HepG2 (cell line): ENCODE measurements around the gene DDIT4. TPM values are rescaled to one million over a fixed set of nuclear protein-coding genes. Genes with fewer than 3 reads are reported as not detected.

ENCODE experiments used
- ARID2 ChIP-seq: sonication (generic); formaldehyde crosslinking; IDR thresholded peaks from 2 replicates; pipeline ENCODE4 v1.8.1; 2022; ENCODE audit warnings: mild to moderate bottlenecking, missing genetic modification reagents, borderline replicate concordance
- BRD4 ChIP-seq: sonication (generic); formaldehyde crosslinking; IDR thresholded peaks from 2 replicates; pipeline ENCODE4 v1.4.0; 2020; ENCODE audit warnings: missing genetic modification reagents
- CAMTA2 ChIP-seq: sonication (generic); formaldehyde crosslinking; IDR thresholded peaks from 2 replicates; pipeline ENCODE4 v1.4.0; 2020; ENCODE audit warnings: mild to moderate bottlenecking, missing genetic modification reagents, borderline replicate concordance
- HIVEP1 ChIP-seq: sonication (generic); formaldehyde crosslinking; IDR thresholded peaks from 2 replicates; pipeline ENCODE4 v1.4.0; 2020; ENCODE audit warnings: mild to moderate bottlenecking, missing genetic modification reagents
- KAT2B ChIP-seq: fragments of 150-350 bp; IDR thresholded peaks from 2 replicates; pipeline ENCODE4 v1.6.1; 2014; ENCODE audit warnings: low read depth, low read length, borderline replicate concordance
- NFRKB ChIP-seq: fragments of 450-650 bp; IDR thresholded peaks from 2 replicates; pipeline ENCODE4 v1.6.1; 2017
- NR1H2 ChIP-seq: sonication (generic); formaldehyde crosslinking; IDR thresholded peaks from 2 replicates; pipeline ENCODE4 v1.8.1; 2022; ENCODE audit warnings: low read depth, missing genetic modification reagents, borderline replicate concordance
- NR2C2 ChIP-seq: sonication (generic); formaldehyde crosslinking; IDR thresholded peaks from 2 replicates; pipeline ENCODE4 v1.4.0; 2020; ENCODE audit warnings: missing genetic modification reagents, mild to moderate bottlenecking, moderate library complexity, borderline replicate concordance
- PPARG ChIP-seq: conservative IDR thresholded peaks from 2 replicates; pipeline ENCODE4 v1.6.1; 2016; ENCODE audit warnings: missing biosample characterization, missing genetic modification reagents
- SMAD3 ChIP-seq: sonication (generic); formaldehyde crosslinking; IDR thresholded peaks from 2 replicates; pipeline ENCODE4 v1.4.0; 2020; ENCODE audit warnings: missing genetic modification reagents
- SMYD3 ChIP-seq: sonication (generic); formaldehyde crosslinking; IDR thresholded peaks from 2 replicates; pipeline ENCODE4 v1.8.1; 2023; ENCODE audit warnings: mild to moderate bottlenecking, missing genetic modification reagents
- ZNF33B ChIP-seq: sonication (generic); formaldehyde crosslinking; IDR thresholded peaks from 2 replicates; pipeline ENCODE4 v1.5.1; 2020; ENCODE audit warnings: mild to moderate bottlenecking, missing genetic modification reagents
- ZNF496 ChIP-seq: sonication (generic); formaldehyde crosslinking; IDR thresholded peaks from 2 replicates; pipeline ENCODE4 v1.8.1; 2023; ENCODE audit warnings: mild to moderate bottlenecking, moderate library complexity, missing genetic modification reagents; ENCODE audit not compliant: insufficient replicate concordance
- ZNF572 ChIP-seq: sonication (generic); formaldehyde crosslinking; IDR thresholded peaks from 2 replicates; pipeline ENCODE4 v1.5.1; 2020; ENCODE audit warnings: mild to moderate bottlenecking, missing genetic modification reagents
- ZNF781 ChIP-seq: sonication (generic); formaldehyde crosslinking; IDR thresholded peaks from 2 replicates; pipeline ENCODE4 v1.5.1; 2020; ENCODE audit warnings: borderline replicate concordance, mild to moderate bottlenecking, missing genetic modification reagents; ENCODE audit errors: not compliant biosample characterization
- polyA plus RNA-seq, 8 experiments: library from polyadenylated mRNA; depleted of rRNA in 3 of 8; stranded (reverse) in 7 of 8; unstranded in 1 of 8; fragments of >200 nt; fragmentation: Illumina TruSeq in 4 of 8; extraction: Trizol in 4 of 8; gene quantifications; 2 replicates each; pipeline versions ENCODE4 v1.2.1 to v1.2.3, GENCODE V29; 2011 to 2016; ENCODE audit warnings: low read depth in 4 of 8, missing spikeins in 1 of 8, mixed read lengths in 1 of 8; ENCODE audit not compliant: insufficient read depth in 1 of 8
- total RNA-seq, 5 experiments: library from RNA; depleted of rRNA; stranded (reverse); fragments of >200 nt; fragmentation: Illumina TruSeq; extraction: Trizol; gene quantifications; 2 replicates each; pipeline ENCODE4 v1.2.3, GENCODE V29; 2016; ENCODE audit warnings: low read depth in 1 of 5
- TF ChIP-seq, protein P1 (sequence below), 2 experiments: fragments of 450-650 bp in 1 of 2; sonication (generic) in 1 of 2; formaldehyde crosslinking; IDR thresholded peaks; 2 replicates each; pipeline versions ENCODE4 v1.5.0 to v1.8.0; 2020 to 2022; ENCODE audit warnings: mild to moderate bottlenecking in 1 of 2, missing genetic modification reagents in 1 of 2
- TF ChIP-seq, protein P2 (sequence below): sonication (generic); formaldehyde crosslinking; IDR thresholded peaks from 2 replicates; pipeline ENCODE4 v1.4.0; 2020; ENCODE audit warnings: low read depth, missing genetic modification reagents
- TF ChIP-seq, protein P3 (sequence below): sonication (generic); formaldehyde crosslinking; IDR thresholded peaks from 2 replicates; pipeline ENCODE4 v1.4.0; 2020; ENCODE audit warnings: mild to moderate bottlenecking, missing genetic modification reagents
- TF ChIP-seq, protein P4 (sequence below): sonication (generic); formaldehyde crosslinking; conservative IDR thresholded peaks from 2 replicates; pipeline ENCODE4 v1.4.0; 2020; ENCODE audit warnings: missing genetic modification reagents
- TF ChIP-seq, protein P5 (sequence below): sonication (generic); formaldehyde crosslinking; conservative IDR thresholded peaks from 2 replicates; pipeline ENCODE4 v1.8.1; 2023; ENCODE audit warnings: missing genetic modification reagents
- TF ChIP-seq, protein P6 (sequence below): sonication (generic); formaldehyde crosslinking; IDR thresholded peaks from 2 replicates; pipeline ENCODE4 v1.4.0; 2020; ENCODE audit warnings: missing genetic modification reagents

The DDIT4 gene
- total and polyA plus RNA-seq, 2 of the 13 experiments (the other 11 are each of a cell fraction or from before 2014, with no cell fraction given) = 35.6 to 40.7 TPM

DNA sequence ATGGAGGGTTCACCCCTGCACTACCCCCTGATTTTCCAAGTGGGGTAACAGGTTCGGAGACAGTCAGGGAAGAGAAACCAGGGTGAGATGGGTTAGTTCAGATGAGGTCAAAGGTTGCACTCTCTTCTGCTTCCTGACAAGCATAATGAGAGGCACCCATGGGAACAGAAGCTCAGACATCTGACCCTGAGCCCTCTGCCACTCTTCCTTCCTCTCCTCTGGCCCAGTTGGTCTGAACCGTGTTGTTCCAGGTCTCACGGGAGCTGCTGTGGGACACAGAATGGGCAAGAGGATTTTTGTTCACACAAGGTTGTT, 42.6 kb downstream of the DDIT4 start (continued):
- TF ChIP-seq ZNF572 (CRISPR knock-in tag) = no peak
- no peak for TF ChIP-seq HIVEP1
- TF ChIP-seq, protein P1, sequence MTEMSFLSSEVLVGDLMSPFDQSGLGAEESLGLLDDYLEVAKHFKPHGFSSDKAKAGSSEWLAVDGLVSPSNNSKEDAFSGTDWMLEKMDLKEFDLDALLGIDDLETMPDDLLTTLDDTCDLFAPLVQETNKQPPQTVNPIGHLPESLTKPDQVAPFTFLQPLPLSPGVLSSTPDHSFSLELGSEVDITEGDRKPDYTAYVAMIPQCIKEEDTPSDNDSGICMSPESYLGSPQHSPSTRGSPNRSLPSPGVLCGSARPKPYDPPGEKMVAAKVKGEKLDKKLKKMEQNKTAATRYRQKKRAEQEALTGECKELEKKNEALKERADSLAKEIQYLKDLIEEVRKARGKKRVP (CRISPR knock-in tag; IDR thresholded peaks at IDR 0.05) = no peak
- no peak for TF ChIP-seq SMYD3 (CRISPR knock-in tag)
- no peak for TF ChIP-seq NR1H2 (CRISPR knock-in tag)
- TF ChIP-seq, protein P2, sequence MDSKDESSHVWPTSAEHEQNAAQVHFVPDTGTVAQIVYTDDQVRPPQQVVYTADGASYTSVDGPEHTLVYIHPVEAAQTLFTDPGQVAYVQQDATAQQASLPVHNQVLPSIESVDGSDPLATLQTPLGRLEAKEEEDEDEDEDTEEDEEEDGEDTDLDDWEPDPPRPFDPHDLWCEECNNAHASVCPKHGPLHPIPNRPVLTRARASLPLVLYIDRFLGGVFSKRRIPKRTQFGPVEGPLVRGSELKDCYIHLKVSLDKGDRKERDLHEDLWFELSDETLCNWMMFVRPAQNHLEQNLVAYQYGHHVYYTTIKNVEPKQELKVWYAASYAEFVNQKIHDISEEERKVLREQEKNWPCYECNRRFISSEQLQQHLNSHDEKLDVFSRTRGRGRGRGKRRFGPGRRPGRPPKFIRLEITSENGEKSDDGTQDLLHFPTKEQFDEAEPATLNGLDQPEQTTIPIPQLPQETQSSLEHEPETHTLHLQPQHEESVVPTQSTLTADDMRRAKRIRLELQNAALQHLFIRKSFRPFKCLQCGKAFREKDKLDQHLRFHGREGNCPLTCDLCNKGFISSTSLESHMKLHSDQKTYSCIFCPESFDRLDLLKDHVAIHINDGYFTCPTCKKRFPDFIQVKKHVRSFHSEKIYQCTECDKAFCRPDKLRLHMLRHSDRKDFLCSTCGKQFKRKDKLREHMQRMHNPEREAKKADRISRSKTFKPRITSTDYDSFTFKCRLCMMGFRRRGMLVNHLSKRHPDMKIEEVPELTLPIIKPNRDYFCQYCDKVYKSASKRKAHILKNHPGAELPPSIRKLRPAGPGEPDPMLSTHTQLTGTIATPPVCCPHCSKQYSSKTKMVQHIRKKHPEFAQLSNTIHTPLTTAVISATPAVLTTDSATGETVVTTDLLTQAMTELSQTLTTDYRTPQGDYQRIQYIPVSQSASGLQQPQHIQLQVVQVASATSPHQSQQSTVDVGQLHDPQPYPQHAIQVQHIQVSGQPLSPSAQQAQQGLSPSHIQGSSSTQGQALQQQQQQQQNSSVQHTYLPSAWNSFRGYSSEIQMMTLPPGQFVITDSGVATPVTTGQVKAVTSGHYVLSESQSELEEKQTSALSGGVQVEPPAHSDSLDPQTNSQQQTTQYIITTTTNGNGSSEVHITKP (CRISPR knock-in tag) = no peak
- TF ChIP-seq NR2C2 (CRISPR knock-in tag) = peak; percentile 75
- TF ChIP-seq, protein P3, sequence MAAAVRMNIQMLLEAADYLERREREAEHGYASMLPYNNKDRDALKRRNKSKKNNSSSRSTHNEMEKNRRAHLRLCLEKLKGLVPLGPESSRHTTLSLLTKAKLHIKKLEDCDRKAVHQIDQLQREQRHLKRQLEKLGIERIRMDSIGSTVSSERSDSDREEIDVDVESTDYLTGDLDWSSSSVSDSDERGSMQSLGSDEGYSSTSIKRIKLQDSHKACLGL (CRISPR knock-in tag) = no peak
- no peak for TF ChIP-seq BRD4
- TF ChIP-seq ZNF33B (CRISPR knock-in tag) = no peak
- TF ChIP-seq PPARG (CRISPR knock-in tag) = peak; percentile 43; the same call in 1 of the 2 replicates
- no peak for TF ChIP-seq ZNF781 (CRISPR knock-in tag)
- no peak for TF ChIP-seq SMAD3
- no peak for TF ChIP-seq ZNF496
- no peak for TF ChIP-seq CAMTA2 (CRISPR knock-in tag)
- 0 out of 2 replicates have a peak, but pooled peaks have one; percentile 20 for TF ChIP-seq ARID2 (CRISPR knock-in tag)
- TF ChIP-seq KAT2B = no peak
- TF ChIP-seq NFRKB = no peak
- TF ChIP-seq, protein P4, sequence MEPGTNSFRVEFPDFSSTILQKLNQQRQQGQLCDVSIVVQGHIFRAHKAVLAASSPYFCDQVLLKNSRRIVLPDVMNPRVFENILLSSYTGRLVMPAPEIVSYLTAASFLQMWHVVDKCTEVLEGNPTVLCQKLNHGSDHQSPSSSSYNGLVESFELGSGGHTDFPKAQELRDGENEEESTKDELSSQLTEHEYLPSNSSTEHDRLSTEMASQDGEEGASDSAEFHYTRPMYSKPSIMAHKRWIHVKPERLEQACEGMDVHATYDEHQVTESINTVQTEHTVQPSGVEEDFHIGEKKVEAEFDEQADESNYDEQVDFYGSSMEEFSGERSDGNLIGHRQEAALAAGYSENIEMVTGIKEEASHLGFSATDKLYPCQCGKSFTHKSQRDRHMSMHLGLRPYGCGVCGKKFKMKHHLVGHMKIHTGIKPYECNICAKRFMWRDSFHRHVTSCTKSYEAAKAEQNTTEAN (CRISPR knock-in tag) = no peak
- TF ChIP-seq, protein P5, sequence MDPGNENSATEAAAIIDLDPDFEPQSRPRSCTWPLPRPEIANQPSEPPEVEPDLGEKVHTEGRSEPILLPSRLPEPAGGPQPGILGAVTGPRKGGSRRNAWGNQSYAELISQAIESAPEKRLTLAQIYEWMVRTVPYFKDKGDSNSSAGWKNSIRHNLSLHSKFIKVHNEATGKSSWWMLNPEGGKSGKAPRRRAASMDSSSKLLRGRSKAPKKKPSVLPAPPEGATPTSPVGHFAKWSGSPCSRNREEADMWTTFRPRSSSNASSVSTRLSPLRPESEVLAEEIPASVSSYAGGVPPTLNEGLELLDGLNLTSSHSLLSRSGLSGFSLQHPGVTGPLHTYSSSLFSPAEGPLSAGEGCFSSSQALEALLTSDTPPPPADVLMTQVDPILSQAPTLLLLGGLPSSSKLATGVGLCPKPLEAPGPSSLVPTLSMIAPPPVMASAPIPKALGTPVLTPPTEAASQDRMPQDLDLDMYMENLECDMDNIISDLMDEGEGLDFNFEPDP (CRISPR knock-in tag) = no peak
- TF ChIP-seq, protein P6, sequence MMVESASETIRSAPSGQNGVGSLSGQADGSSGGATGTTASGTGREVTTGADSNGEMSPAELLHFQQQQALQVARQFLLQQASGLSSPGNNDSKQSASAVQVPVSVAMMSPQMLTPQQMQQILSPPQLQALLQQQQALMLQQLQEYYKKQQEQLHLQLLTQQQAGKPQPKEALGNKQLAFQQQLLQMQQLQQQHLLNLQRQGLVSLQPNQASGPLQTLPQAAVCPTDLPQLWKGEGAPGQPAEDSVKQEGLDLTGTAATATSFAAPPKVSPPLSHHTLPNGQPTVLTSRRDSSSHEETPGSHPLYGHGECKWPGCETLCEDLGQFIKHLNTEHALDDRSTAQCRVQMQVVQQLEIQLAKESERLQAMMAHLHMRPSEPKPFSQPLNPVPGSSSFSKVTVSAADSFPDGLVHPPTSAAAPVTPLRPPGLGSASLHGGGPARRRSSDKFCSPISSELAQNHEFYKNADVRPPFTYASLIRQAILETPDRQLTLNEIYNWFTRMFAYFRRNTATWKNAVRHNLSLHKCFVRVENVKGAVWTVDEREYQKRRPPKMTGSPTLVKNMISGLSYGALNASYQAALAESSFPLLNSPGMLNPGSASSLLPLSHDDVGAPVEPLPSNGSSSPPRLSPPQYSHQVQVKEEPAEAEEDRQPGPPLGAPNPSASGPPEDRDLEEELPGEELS (CRISPR knock-in tag) = peak; percentile 4; the same call in 1 of the 2 replicates
